HG03025 (cell line): Measurements from ENCODE around the gene PRDM8.

ENCODE experiments used
- ATAC-seq: cut with Tn5 transposase; IDR thresholded peaks from one replicate; pipeline ENCODE4 v1.9.1; 2021; ENCODE audit warnings: mild to moderate bottlenecking, moderate library complexity; ENCODE audit not compliant: unreplicated experiment, low FRiP score

The PRDM8 gene

GRCh38 chr4:80183250-80184052 is 13.9 kb upstream of the PRDM8 start:
- ATAC-seq: peak; percentile 36

GRCh38 chr4:80184053-80184824 is 13.1 kb upstream of the PRDM8 start:
- peak; percentile 93 for ATAC-seq

- no peak for ATAC-seq
Measured at GRCh38 chr4:80184825-80185756, 12.2 kb upstream of the PRDM8 start.

- no peak for ATAC-seq
Measured at GRCh38 chr4:80185787-80186548, 11.3 kb upstream of the PRDM8 start.

GRCh38 chr4:80186676-80187075 is 10.6 kb upstream of the PRDM8 start:
- ATAC-seq: no peak

GRCh38 chr4:80187677-80188076 is 9.6 kb upstream of the PRDM8 start:
- no peak for ATAC-seq

GRCh38 chr4:80188457-80188800 is 8.9 kb upstream of the PRDM8 start:
- no peak for ATAC-seq

GRCh38 chr4:80188801-80189458 is 8.4 kb upstream of the PRDM8 start:
- no peak for ATAC-seq

- ATAC-seq: no peak
Measured at GRCh38 chr4:80189581-80189955, 7.7 kb upstream of the PRDM8 start.

- ATAC-seq: no peak
Measured at GRCh38 chr4:80189956-80190677, 7.2 kb upstream of the PRDM8 start.

GRCh38 chr4:80192252-80192866 is 4.9 kb upstream of the PRDM8 start:
- ATAC-seq: no peak

- ATAC-seq: no peak
Measured at GRCh38 chr4:80192937-80193336, 4.4 kb upstream of the PRDM8 start.

GRCh38 chr4:80195441-80196140 is 1.7 kb upstream of the PRDM8 start:
- ATAC-seq: no peak

- no peak for ATAC-seq
Measured at GRCh38 chr4:80196259-80196921, 913 bp upstream of the PRDM8 start.

GRCh38 chr4:80197601-80198440 is 518 bp downstream of the PRDM8 start:
- no peak for ATAC-seq

- no peak for ATAC-seq
Measured at GRCh38 chr4:80198441-80198837, 1.1 kb downstream of the PRDM8 start.
